Stimulated activated CD8-positive, alpha-beta memory T cell treated with anti-CD3 and anti-CD28 coated beads, Interleukin-12 subunit alpha, Interleukin-12 subunit beta, amount 100 ng/mL, for 24 hours (primary cell): Measurements from ENCODE around the gene TMEM19.

Experiments used
- DNase-seq: peaks from one replicate; pipeline ENCODE4 v3.0.0-alpha.2; 2020; ENCODE audit errors: extremely low read depth

TMEM19 gene

DNA sequence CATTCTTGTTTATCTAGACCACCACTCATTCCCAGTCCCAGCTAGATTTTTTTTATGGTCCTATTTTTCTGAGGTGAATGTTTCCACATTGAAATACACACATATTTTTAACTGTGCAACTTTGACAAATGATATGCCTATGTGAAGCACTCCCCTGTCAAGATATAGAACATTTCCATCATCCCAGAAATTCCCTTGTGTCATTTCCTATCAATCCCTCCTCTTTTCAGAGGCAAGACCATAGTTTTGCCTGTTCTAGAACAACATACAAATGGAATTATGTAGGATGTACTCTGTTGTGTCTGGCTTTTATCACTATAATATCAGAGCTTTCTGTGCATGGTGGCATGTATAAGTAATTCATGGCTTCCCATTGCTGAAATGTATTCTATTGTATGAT is 32.7 kb downstream of the TMEM19 start:
- DNase-seq, result no peak

DNA sequence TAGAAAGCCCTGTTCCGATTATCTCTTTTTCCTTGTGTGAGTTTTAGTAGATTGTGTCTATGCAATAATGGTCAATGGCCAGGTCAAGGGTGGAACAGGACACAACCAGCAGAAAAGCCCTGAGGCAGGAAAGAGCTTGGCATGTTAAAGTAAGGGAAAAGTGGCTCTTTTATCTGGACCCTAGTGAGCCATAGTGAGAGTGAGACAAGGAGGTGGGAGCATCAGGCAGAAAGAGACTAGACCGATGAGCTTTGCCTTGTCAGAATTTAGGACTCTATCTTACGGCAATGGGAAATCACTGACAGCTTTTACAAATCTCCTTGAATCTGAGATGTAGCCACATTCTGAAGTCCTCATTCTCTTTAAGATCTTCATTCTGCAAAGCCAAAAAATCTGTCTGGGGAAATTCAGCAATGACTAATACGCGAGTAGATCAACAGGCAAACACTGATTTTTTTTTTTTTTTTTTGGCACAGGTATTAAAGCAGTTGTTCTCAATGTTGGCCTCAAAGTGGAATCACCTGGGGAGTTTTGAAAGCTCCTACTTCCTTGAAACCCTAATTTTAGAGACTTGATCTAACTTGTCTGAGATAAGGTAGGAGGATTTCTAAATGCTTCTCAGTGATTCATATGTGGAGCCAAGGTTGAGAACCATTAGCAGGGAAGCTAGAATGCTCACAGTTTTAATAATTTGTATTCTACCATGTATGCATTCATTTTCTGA is 33.9 kb downstream of the TMEM19 start:
- DNase-seq, result no peak

GRCh38 chr12:71721783-71722505 is 36.1 kb downstream of the TMEM19 start:
- no peak for DNase-seq

DNA sequence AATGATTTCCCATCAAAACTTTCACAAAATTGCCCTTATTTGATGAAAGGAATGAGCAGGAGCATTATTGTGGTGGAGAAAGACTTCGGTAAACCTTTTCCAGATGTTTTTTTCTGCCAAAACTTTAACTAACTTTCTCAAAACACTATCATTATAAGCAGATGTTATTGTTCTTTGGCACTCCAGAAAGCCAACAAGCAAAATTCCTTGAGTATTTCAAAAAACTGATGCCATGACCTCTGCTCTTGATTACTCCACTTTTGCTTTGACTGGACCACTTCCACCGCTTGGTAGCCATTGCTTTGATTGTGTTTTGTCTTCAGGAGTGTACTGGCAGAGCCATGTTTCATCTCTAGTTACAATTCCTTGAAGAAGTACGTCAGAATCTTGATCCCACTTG is 39.1 kb downstream of the TMEM19 start:
- DNase-seq, result no peak

DNA sequence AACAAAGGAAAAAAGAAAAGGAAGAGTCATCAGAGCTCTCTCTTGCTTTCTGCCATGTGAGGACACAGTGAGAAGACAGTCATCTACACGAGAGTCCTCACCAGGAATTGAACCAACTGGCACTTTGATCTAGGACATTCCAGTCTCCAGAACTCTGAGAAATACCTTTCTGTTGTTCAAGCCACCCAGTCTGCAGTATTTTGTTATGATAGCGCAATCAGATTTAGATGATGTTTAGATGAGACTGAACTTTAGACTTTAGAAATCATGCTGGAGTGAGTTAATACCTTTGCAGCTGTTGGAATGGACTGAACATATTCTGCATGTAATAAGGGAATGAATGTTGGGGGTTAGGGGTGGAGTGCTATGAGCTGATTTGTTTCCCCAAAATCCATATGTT is 40.7 kb downstream of the TMEM19 start:
- DNase-seq, result no peak

DNA sequence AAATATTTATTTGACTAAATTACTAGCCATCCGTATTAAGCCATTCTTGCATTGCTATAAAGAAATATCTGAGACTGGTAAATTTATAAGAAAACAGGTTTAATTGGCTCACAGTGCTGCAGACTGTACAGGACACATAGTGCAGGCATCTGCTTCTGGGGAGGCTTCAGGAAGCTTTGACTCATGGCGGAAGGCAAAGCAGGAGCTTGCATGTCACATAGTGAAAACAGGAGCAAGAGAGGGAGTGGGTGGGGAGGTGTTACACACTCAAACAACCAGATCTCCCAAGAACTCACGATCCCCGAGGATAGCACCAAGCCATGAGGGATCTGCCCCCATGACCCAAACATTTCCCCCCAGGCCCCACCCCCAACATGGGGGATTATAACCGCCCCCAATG is 42.1 kb downstream of the TMEM19 start:
- DNase-seq, result no peak

GRCh38 chr12:71730936-71731335 is 45.1 kb downstream of the TMEM19 start:
- no peak for DNase-seq

DNA sequence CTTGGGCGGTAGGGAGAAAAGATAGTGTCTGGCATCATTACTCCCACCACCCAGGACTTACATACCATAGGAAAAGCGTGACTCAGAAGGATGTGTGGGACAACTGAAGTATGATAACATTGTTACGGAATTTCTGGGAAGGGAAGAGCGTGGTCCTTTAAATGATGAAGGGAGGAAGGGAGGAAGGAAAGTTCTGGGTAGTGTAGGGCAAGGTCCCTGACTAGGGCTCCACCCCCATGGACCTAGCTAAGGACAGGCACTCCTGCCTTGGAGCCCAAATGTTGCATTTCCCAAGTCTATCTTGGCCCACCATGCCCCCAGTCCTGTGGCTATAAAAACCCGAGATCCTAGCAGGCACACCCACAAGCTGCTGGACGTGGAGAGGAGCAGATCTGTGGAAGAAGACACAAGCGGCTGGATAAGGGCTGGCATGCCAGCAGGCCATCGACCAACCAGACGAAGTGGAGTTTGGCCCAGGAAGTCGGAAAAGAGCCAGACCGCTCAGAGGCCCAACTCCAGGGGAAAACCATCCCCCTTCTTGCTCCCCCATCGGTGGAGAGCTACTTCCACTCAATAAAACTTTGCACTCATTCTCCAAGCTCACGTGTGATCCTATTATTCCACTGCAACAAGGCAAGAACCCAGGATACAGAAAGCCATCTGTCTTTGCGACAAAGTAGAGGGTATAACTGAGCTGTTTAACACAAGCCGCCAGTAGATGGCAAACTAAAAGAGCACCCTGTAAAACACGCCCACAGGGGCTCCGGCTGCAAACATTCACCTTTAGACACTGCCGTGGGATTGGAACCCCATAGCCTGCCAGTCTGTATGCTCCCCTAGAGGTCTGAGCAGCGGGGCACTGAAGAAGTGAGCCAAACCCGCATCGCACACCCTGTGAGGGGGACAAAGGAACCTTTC is 45.8 kb downstream of the TMEM19 start:
- DNase-seq, result no peak

DNA sequence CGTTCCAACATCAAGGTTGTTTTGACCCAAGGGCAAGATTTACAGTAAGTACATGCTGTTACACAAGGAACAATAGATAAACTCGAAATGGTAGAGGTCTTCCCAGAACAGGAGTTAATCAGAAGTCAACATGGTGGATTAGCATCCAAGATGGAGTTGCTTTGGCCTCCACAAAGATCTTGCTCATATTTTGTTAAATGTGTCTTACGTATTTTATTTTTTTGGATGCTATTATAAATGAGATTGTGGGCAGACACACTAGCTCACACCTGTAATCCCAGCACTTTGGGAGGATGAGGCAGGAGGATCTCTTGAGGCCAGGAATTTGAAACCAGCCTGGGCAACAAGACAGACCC is 46.5 kb downstream of the TMEM19 start:
- no peak for DNase-seq

GRCh38 chr12:71737197-71737596 is 51.3 kb downstream of the TMEM19 start:
- DNase-seq, result no peak

- no peak for DNase-seq
Measured at GRCh38 chr12:71742998-71743397, 57.1 kb downstream of the TMEM19 start.

GRCh38 chr12:71744522-71745300 is 58.8 kb downstream of the TMEM19 start:
- no peak for DNase-seq

DNA sequence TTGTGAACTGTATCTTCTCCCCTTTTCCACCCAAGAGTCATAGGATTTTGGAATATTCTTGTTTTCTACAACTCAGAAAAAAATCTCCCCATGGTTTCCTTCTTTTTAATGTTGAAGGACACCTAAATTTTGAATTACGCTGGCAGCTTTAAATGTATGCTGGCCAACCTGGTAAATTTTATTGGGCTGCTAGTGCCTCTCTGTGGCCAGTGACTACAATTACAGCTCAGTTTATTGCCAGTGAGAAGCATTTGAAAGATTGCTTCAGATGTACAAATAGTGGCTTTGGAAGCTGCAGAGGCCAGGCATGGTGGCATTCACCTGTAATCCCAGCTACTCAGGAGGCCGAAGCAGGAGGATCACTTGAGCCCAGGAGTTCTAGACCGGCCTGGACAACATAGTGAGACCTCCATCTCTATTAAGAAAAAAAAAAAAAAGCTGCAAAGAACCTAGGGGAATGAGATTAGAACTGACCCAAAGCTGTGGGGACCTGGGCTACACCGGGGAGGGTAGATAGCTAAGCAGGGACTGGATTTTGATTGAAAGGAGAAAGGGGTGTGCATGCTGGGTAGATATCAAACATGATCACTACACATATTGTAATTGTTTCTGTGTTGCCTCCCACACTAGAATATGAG is 61.2 kb downstream of the TMEM19 start:
- DNase-seq, result no peak

DNA sequence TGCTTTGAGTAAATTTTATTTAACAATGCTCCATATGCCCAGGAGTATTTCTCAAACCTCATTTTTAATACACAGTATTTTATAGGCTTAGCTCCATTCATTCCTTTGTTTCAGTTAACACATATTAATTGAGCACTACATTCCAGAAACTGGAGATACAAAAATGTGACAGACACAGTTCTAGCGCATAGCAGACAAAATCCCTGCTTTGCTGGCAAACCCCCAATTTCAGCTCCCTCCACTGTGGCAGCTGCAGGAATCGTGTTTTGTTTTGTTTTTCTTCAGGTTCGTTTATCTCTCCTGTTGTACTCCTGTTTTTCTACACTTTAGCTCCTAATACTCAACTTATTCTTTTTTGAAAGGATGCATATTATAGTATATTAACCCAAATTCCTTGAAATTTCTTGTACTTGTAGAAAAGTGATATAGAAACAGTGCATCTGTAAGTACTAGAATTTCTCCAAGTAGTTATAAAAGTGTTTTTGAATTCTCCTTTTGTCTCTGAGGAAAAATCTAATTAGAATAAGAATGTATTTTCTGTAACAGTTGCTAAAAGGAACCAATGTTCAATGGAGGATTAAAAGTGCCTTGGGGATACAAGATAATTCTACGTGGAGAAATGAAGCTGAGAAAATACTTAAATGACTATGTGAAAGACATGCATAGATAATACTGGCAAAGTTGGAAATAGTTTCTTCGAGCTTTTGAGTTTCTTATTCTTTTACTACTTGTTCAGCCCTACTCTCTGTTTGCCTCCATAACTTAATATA is 62.4 kb downstream of the TMEM19 start:
- DNase-seq, result no peak

DNA sequence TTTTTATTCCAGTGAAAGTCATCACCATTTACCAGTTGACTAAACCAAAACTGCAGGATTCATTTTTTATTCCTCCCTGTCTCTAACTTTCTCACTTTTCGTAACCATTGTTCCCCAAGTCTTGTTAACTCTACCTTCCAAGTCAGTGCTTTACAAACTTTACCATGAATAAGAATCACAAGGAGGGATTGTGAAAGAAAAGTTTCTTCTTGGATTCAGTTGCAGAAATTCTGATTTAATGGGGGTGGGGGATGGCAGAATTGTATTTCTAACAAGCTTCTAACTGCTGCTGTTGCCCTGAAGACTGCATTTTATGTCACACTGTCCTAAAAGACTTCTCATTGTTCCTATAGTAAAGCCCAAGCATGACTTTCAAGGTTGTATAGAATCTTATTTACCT is 63.8 kb downstream of the TMEM19 start:
- no peak for DNase-seq

GRCh38 chr12:71752891-71753290 is 67.0 kb downstream of the TMEM19 start:
- DNase-seq, result no peak
